Measurements from ENCODE around the gene MYBPC3.

Gene MYBPC3

GRCh38 chr11:47383071-47383470, 30.6 kb upstream of the MYBPC3 start:
- DNase-seq (ENCODE audit: low spot score), result no peak
- TF ChIP-seq CTCF (IDR thresholded peaks at IDR 0.05), result no peak
- Histone ChIP-seq H3K27ac (no peak overlapping the region), H3K4me3 (no peak overlapping the region)

- Histone ChIP-seq H3K4me3 (no peak overlapping the region), H3K27ac (no peak overlapping the region)
- DNase-seq (ENCODE audit: low spot score), result no peak
- no peak for TF ChIP-seq CTCF (IDR thresholded peaks at IDR 0.05)
Observed at GRCh38 chr11:47380078-47380477, 27.6 kb upstream of the MYBPC3 start.

- no peak overlapping the region for H3K27ac ChIP-seq
- no peak overlapping the region for H3K4me3 ChIP-seq
- no peak for TF ChIP-seq CTCF (IDR thresholded peaks at IDR 0.05)
- DNase-seq (ENCODE audit: low spot score), result no peak
Observed at GRCh38 chr11:47379317-47379716, 26.8 kb upstream of the MYBPC3 start.

- H3K27ac ChIP-seq, result peak overlapping the region in 1 of 2 donors; percentile 74
- H3K4me3 ChIP-seq, result no peak overlapping the region
- no peak for TF ChIP-seq CTCF (IDR thresholded peaks at IDR 0.05)
- no peak for DNase-seq (ENCODE audit: low spot score)
Observed at GRCh38 chr11:47378836-47379170, 26.3 kb upstream of the MYBPC3 start.

- TF ChIP-seq CTCF (IDR thresholded peaks at IDR 0.05), result no peak
- H3K27ac ChIP-seq, result peak within 1 kb of the TSS; percentile 4 to 74
- no peak for DNase-seq (ENCODE audit: low spot score)
- peak within 1 kb of the TSS; percentile 62 for H3K4me3 ChIP-seq
Observed at GRCh38 chr11:47378010-47378835, 25.7 kb upstream of the MYBPC3 start, which contains the start of gene SPI1. Gene SPI1, minus strand, starts transcription at chr11:47378547. Its CDS starts 194 bp downstream, at chr11:47378353.

GRCh38 chr11:47377571-47378009, 25.1 kb upstream of the MYBPC3 start:
- DNase-seq (ENCODE audit: low spot score), result no peak
- TF ChIP-seq CTCF (IDR thresholded peaks at IDR 0.05), result no peak
- Histone ChIP-seq H3K4me3 (peak overlapping the region; percentile 62), H3K27ac (peak overlapping the region; percentile 4 to 74)
